Measurements from ENCODE around the gene NRBP1. TPM values are rescaled to one million over a fixed set of nuclear protein-coding genes. Genes with fewer than 3 reads are reported as not detected.

The NRBP1 gene
- total RNA-seq, 6 experiments from 2014 or later = 101 to 110 (median 108) TPM

- no peaks in the 10 kb centered on the region for H3K4me1 Mint-ChIP-seq (ENCODE audit: low read depth)
- H3K4me3 Mint-ChIP-seq = no peak overlapping the region
- H3K9me3 Mint-ChIP-seq = no peaks in the 10 kb centered on the region
- TF ChIP-seq CTCF (IDR thresholded peaks at IDR 0.05) = no peak
- no peak for DNase-seq
- no peak overlapping the region for H3K27ac Mint-ChIP-seq
- peaks cover 3% of the 10 kb centered on the region for H3K27me3 Mint-ChIP-seq (ENCODE audit: insufficient read depth)
- H3K36me3 Mint-ChIP-seq (ENCODE audit: low read depth) = peaks cover 4% of the 10 kb centered on the region; the same call in 1 of the 2 replicates
Observed at GRCh38 chr2:27448381-27448780, 19.9 kb downstream of the NRBP1 start.

DNA sequence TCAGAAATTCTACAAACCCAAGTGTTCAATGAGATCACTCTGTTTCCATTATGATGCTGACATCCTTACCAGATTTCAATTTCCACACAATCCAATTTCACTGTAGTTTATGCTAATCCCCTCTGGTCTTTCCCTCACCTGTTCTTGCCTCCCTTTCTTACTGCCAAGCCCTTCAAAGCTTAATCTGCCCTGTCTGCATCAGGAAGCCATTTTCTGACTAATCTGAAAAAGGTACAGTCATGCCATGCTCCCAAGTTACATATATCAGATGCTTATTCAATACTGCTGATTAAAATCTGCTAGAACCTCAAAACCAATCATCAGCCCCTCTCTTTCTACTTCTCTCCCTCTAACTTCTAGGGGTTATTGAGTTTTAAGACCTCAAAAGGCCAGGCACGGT is 22.7 kb downstream of the NRBP1 start:
- H3K27ac Mint-ChIP-seq = no peak overlapping the region
- DNase-seq = no peak
- H3K27me3 Mint-ChIP-seq (ENCODE audit: insufficient read depth) = peaks cover 1% of the 10 kb centered on the region; the same call in 1 of the 2 replicates
- no peak overlapping the region for H3K4me3 Mint-ChIP-seq
- H3K4me1 Mint-ChIP-seq (ENCODE audit: low read depth) = no peaks in the 10 kb centered on the region
- H3K36me3 Mint-ChIP-seq (ENCODE audit: low read depth) = peaks cover 4% of the 10 kb centered on the region; the same call in 1 of the 2 replicates
- no peaks in the 10 kb centered on the region for H3K9me3 Mint-ChIP-seq
- no peak for TF ChIP-seq CTCF (IDR thresholded peaks at IDR 0.05)

GRCh38 chr2:27453968-27454367 is 25.5 kb downstream of the NRBP1 start:
- DNase-seq = no peak
- H3K4me3 Mint-ChIP-seq = no peak overlapping the region
- TF ChIP-seq CTCF (IDR thresholded peaks at IDR 0.05) = no peak
- H3K27ac Mint-ChIP-seq = no peak overlapping the region
- H3K9me3 Mint-ChIP-seq = no peaks in the 10 kb centered on the region
- H3K4me1 Mint-ChIP-seq (ENCODE audit: low read depth) = no peaks in the 10 kb centered on the region
- H3K36me3 Mint-ChIP-seq (ENCODE audit: low read depth) = peaks cover 9% of the 10 kb centered on the region; the same call in 1 of the 2 replicates
- H3K27me3 Mint-ChIP-seq (ENCODE audit: insufficient read depth) = no peaks in the 10 kb centered on the region; the same call in 1 of the 2 replicates

DNA sequence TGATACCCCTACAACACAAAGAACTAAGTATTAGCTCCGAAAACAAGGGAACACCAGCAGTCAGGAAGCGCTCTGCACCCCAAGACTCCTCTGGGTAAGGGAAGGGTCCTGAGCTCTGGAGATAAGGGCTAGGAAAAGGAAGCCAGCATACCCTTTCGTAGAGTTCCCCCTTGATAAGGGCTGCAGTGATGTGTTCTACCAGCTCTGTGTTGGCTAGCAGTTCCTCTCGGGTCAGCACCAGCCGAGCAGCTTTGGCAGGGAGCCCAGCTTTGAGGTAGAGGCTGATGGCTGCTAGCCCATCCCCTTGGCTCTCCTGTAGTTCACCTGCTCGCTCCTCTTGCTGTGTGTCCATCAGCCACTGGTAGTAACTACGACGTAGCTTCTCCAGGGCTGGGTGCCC is 32.7 kb downstream of the NRBP1 start:
- H3K9me3 Mint-ChIP-seq = no peaks in the 10 kb centered on the region
- H3K4me3 Mint-ChIP-seq = no peak overlapping the region
- peaks cover 4% of the 10 kb centered on the region; the same call in 1 of the 2 replicates for H3K27me3 Mint-ChIP-seq (ENCODE audit: insufficient read depth)
- H3K4me1 Mint-ChIP-seq (ENCODE audit: low read depth) = no peaks in the 10 kb centered on the region
- no peak overlapping the region for H3K27ac Mint-ChIP-seq
- TF ChIP-seq CTCF (IDR thresholded peaks at IDR 0.05) = no peak
- DNase-seq = no peak
- H3K36me3 Mint-ChIP-seq (ENCODE audit: low read depth) = peaks cover 16% of the 10 kb centered on the region

DNA sequence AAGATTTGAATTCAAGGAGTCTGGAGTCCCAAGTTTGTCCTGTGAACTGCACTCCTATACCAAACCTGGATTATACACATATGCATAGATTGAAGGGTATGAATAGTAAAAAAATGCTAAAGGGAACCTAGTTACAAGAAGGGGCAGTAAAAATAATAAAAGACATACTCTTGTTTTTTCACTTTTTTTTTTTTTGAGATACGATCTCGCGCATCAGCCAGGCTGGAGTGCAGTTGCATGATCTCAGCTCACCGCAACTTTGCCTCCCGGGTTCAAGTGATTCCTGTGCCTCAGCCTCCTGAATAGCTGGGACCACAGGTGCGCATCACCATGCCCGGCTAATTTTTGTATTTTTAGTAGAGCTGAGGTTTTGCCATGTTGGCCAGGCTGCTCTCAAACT is 36.0 kb downstream of the NRBP1 start:
- H3K36me3 Mint-ChIP-seq (ENCODE audit: low read depth) = peaks cover 9% of the 10 kb centered on the region
- H3K4me1 Mint-ChIP-seq (ENCODE audit: low read depth) = no peaks in the 10 kb centered on the region
- no peak for DNase-seq
- no peak overlapping the region for H3K4me3 Mint-ChIP-seq
- H3K27ac Mint-ChIP-seq = no peak overlapping the region
- H3K9me3 Mint-ChIP-seq = no peaks in the 10 kb centered on the region
- H3K27me3 Mint-ChIP-seq (ENCODE audit: insufficient read depth) = peaks cover 4% of the 10 kb centered on the region; the same call in 1 of the 2 replicates
- no peak for TF ChIP-seq CTCF (IDR thresholded peaks at IDR 0.05)

- H3K4me1 Mint-ChIP-seq (ENCODE audit: low read depth) = no peaks in the 10 kb centered on the region
- TF ChIP-seq CTCF (IDR thresholded peaks at IDR 0.05) = no peak
- no peak for DNase-seq
- no peak overlapping the region for H3K4me3 Mint-ChIP-seq
- H3K36me3 Mint-ChIP-seq (ENCODE audit: low read depth) = peaks cover 18% of the 10 kb centered on the region
- H3K27ac Mint-ChIP-seq = no peak overlapping the region
- no peaks in the 10 kb centered on the region for H3K9me3 Mint-ChIP-seq
- H3K27me3 Mint-ChIP-seq (ENCODE audit: insufficient read depth) = no peaks in the 10 kb centered on the region
Observed at GRCh38 chr2:27471961-27472360, 43.5 kb downstream of the NRBP1 start.

All from HFFc6 (cell line).